GM21786 (cell line): ENCODE measurements around the gene ORM1.

Experiments
- ATAC-seq: cut with Tn5 transposase; IDR thresholded peaks from one replicate; pipeline ENCODE4 v1.9.1; 2021; ENCODE audit not compliant: unreplicated experiment

The ORM1 gene

DNA sequence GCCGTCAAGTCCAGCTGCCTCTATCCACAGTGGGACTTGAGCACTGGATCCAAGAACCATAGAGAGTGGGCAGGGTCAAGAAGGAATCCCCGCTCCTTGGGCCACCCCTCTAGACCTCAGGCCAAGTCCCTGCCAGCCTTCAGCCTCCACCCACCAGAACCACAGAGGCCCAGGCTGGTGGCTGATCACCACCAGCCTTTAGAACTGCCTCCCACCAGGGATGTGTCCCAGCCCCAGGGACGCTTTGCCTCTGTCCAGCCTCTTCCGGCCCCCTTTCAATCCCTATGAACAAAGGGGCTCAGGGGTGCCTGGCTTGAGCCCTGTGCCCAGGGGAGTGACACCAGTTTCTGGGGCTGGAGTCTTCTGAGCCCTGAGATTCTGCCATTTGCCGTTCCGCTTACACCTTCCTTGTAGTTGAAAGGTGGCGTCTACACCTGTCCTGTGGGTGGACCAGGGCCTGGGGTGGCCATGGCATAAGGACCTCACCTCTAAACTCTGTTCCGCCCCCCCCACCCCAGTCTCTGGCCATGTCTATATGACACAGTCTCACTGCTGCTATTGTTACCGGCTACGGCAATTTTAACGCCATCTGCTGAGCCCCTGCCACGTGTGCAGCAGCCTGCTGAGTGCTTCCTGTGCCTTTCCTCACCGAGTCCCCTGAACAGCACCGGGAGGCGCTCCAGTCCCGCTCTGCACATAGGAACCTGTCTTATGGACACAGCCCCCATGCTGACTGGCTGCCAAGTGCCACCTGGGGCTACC is 35.7 kb upstream of the ORM1 start:
- no peak for ATAC-seq

- ATAC-seq = no peak
Measured at GRCh38 chr9:114287763-114288192, 35.1 kb upstream of the ORM1 start.

DNA sequence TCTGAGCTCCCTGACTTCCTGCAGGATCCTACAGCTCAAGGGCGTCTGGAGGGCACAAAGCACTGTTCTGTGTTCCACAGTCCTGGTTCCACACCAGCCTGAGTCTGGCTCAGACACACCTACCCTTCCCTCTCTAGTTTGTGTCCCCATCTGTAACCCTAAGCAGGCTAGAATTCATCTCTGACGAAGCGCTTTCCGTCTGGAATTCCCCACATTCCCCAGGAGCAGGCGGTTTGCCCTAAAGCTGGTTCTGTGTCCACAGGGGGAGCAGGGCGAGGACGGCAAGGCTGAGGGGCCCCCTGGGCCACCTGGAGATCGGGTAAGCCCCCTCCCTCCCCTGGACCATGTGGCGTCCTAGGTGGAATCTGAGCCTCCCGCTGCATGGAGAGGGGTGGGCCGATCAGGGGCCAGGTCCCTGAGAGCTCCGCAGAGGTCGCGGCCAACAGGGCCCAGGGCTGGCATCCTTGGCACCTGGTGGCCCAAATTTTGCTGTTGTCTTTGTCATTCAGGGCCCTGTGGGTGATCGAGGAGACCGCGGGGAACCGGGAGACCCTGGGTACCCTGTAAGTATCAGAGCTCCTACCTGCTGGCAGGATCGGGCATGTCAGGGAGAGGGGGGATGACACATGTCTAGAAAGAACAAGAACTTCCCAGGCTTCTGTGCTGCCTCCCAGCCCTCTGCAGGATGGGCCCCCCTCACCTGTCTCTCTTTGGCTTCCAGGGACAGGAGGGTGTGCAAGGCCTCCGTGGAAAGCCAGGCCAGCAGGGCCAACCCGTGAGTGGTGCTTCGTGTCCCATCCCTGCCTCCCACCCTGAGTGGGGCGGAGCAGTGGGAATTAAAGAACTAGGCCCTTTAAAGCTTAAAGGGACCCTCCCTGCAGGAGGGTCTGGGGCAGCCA is 34.5 kb upstream of the ORM1 start:
- ATAC-seq = no peak

GRCh38 chr9:114289106-114289505 is 33.8 kb upstream of the ORM1 start:
- ATAC-seq = no peak

GRCh38 chr9:114289571-114290481 is 33.1 kb upstream of the ORM1 start:
- no peak for ATAC-seq

DNA sequence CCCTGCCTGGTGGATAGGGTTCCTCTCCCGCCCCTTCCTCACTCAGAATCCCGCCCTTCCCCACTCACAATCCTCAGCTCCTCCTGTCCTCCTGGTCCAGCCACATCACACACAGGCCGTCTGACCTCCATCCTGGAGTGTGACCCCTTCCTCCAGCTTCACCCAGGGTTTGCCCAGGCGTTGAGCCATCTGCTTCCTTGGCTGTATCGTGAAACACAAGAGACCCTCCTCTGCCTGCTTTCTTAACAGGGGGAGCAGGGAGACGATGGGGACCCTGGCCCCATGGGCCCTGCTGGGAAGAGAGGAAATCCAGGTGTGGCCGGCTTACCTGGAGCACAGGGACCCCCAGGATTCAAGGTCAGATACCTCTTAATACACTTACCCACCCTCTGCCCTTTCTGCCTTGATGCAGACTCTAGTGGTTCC is 32.3 kb upstream of the ORM1 start:
- ATAC-seq = no peak

GRCh38 chr9:114291064-114291474 is 31.8 kb upstream of the ORM1 start:
- ATAC-seq = no peak

- ATAC-seq = no peak
Measured at GRCh38 chr9:114291886-114292590, 30.9 kb upstream of the ORM1 start.

- no peak for ATAC-seq
Measured at GRCh38 chr9:114294664-114295063, 28.2 kb upstream of the ORM1 start.

GRCh38 chr9:114296338-114296737 is 26.6 kb upstream of the ORM1 start:
- no peak for ATAC-seq

DNA sequence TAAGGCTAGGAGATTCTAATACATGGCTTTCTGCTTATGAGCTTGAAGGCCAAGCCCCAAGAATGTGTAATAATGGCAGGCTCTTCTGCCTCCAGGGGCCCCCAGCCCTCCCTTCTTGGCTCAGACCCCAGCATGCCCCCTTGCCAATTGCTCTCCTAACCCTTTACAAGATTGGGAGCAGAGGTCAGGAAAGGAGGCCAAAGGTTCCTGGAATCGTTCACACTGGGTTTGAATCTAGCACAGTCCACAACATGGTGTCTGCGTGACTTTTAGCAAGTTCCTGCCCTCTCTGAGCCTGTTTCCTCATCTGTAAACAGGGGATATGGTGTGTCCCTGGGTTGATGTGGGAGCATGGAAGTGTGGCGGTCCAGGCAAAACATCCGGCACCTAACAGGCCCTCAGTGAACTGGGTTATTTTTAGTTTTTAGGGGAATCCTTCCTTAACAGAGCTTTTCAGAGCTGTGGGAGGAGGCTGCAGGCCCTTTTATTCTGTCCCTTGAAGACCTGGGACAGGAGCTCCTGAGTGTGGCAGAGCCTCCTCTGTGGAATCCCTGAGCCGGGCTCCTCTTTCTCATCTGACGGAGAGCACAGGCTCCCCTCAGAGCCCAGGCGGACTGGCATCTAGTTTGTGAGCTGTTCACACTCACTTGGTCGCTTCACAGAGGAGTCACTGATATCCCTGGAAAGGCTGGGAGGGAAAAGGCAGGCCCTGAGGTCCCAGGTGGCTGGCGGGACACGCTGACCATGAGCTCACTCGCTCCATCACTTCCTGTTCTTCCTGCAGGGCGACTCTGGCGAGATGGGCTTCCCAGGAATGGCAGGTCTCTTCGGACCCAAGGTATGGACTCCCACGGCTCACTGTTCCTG is 23.4 kb upstream of the ORM1 start:
- ATAC-seq = no peak

DNA sequence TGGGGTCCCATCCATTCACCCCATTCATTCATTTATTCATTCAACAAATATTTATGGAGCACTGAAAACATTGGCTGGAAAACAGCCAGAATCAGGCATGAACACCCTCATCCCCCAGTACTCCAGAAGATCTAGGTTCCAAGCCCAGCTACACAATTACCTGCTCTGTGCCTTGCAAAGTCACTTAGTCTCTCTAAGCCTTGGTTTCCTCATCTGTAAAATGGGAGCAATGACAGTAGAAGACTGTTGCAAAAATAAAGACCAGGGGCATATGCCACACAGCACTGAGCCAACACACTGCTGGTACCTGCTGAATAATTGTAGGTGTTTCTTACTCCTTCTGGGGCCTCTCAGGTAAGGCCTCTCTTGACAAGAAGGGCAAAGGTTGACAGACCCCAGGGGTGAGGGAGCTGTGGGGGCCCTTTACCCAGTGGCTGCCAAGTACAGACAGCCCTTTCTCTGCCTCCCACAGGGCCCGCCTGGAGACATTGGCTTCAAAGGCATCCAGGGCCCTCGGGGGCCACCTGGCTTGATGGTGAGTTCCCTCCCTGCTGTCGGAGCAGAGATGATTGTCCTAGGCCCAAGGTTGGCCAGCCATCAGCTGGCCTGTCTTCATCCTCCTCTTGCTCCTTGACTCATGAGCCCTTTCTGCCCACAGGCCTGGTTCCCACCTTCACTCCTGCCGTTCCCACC is 22.6 kb upstream of the ORM1 start:
- ATAC-seq = no peak

- ATAC-seq = no peak
Measured at GRCh38 chr9:114300846-114301797, 21.8 kb upstream of the ORM1 start.

- no peak for ATAC-seq
Measured at GRCh38 chr9:114301798-114302565, 20.9 kb upstream of the ORM1 start.

GRCh38 chr9:114302727-114303126 is 20.2 kb upstream of the ORM1 start:
- ATAC-seq = no peak

GRCh38 chr9:114303571-114303970 is 19.3 kb upstream of the ORM1 start:
- ATAC-seq = no peak

DNA sequence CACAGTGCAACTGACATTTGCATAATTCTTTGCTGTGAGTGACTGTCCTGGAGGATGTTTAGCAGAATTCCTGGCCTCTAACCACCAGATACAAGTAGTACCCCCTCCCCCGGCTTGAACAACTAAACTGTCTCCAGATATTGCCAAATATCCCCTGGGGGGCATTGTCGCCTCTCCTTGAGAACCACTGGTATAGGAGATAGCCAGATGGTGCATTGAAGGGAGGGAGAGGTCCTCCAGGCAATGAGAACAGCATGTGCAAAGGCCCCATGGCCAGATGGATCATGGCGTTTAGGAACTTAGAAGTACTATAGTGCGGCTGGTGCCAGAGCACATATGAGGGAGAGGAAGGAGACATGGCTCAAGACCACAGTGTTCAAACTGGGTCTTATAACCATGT is 18.9 kb upstream of the ORM1 start:
- no peak for ATAC-seq
